ENCODE results near the gene ASH1L. TPM values are rescaled to one million over a fixed set of nuclear protein-coding genes. Genes with fewer than 3 reads are reported as not detected.

Gene ASH1L
- total RNA-seq, 1 donor from 2014 or later, result 90.6 TPM

DNA sequence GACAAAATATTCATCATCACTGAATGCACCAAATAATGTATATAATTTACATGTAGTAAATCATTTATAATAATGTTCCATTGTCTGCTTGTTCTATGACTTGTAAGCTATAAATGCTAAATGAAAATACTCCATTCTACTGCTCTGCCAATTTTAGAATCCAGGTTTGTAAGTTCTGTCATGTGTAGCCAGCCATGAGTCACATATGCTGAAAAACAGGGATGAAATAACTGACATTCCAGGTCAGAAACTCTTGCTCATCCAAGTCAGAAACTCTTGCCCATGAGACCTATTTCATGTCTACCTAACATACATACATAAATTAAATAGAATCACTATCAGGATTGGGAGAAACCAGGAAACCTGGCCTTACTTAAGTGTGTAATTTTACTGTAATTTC lies 95.6 kb downstream of the ASH1L start:
- no peak for DNase-seq
- ChIA-PET POLR2A (interaction anchor here (0.6 to 1.3 kb wide), 4 partner anchors 33 to 873 kb away, joined by 3 to 9 read pairs (median 6); no protein-coding TSS in a partner anchor), CTCF (interaction anchor here (0.6 to 1.4 kb wide), 2 partner anchors 37 to 125 kb away, joined by 3 to 5 read pairs; no protein-coding TSS in a partner anchor)
- Mint-ChIP-seq H3K27me3 (no peaks in the 10 kb centered on the region), H3K9me3 (peaks cover 5% of the 10 kb centered on the region), H3K4me3 (no peak overlapping the region), H3K36me3 (ENCODE audit: low read depth) (peaks cover 26% of the 10 kb centered on the region), H3K27ac (peak overlapping the region; percentile 86), H3K4me1 (peaks cover 58% of the 10 kb centered on the region)
- intact Hi-C loops (cut with micrococcal nuclease), result loop anchor here (5.0 kb wide), 1 partner anchor 35 kb away; no protein-coding TSS in a partner anchor
- TF ChIP-seq, protein P1, sequence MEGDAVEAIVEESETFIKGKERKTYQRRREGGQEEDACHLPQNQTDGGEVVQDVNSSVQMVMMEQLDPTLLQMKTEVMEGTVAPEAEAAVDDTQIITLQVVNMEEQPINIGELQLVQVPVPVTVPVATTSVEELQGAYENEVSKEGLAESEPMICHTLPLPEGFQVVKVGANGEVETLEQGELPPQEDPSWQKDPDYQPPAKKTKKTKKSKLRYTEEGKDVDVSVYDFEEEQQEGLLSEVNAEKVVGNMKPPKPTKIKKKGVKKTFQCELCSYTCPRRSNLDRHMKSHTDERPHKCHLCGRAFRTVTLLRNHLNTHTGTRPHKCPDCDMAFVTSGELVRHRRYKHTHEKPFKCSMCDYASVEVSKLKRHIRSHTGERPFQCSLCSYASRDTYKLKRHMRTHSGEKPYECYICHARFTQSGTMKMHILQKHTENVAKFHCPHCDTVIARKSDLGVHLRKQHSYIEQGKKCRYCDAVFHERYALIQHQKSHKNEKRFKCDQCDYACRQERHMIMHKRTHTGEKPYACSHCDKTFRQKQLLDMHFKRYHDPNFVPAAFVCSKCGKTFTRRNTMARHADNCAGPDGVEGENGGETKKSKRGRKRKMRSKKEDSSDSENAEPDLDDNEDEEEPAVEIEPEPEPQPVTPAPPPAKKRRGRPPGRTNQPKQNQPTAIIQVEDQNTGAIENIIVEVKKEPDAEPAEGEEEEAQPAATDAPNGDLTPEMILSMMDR (IDR thresholded peaks at IDR 0.05), result no peak
- no peak for ATAC-seq (ENCODE audit: low read depth)

DNA sequence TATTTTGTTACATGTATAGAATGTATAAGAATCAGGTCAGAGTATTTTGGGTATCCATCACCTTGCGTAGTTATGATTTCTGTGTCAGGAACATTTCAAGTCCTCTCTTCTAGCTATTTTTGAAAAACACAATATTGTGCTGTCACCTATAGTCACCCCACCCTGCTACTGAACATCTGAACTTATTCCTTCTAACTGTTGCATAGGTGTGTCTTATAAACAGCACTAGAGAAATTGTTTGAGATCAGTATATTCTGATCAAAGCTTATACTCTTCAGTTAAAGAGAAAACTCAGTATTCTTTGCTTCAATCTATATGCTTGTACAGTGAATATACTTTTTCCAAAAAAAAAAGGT lies 96.0 kb downstream of the ASH1L start:
- Mint-ChIP-seq H3K27ac (peak overlapping the region; percentile 86), H3K4me3 (peak overlapping the region; percentile 62), H3K36me3 (ENCODE audit: low read depth) (peaks cover 25% of the 10 kb centered on the region), H3K4me1 (peaks cover 58% of the 10 kb centered on the region), H3K9me3 (peaks cover 4% of the 10 kb centered on the region), H3K27me3 (no peaks in the 10 kb centered on the region)
- peak; percentile 8 for ATAC-seq (ENCODE audit: low read depth)
- DNase-seq, result no peak
- POLR2A ChIA-PET, result interaction anchor here (0.6 to 1.3 kb wide), 3 partner anchors 34 to 874 kb away, joined by 3 to 6 read pairs (median 4); partner anchors contain the start of gene ASH1L
- CTCF ChIA-PET, result interaction anchor here (0.6 to 1.4 kb wide), 2 partner anchors 38 to 125 kb away, joined by 3 to 5 read pairs; no protein-coding TSS in a partner anchor
- intact Hi-C loops (cut with micrococcal nuclease), result loop anchor here (5.0 kb wide), 1 partner anchor 36 kb away; no protein-coding TSS in a partner anchor
- TF ChIP-seq, protein P1 (IDR thresholded peaks at IDR 0.05), result no peak

DNA sequence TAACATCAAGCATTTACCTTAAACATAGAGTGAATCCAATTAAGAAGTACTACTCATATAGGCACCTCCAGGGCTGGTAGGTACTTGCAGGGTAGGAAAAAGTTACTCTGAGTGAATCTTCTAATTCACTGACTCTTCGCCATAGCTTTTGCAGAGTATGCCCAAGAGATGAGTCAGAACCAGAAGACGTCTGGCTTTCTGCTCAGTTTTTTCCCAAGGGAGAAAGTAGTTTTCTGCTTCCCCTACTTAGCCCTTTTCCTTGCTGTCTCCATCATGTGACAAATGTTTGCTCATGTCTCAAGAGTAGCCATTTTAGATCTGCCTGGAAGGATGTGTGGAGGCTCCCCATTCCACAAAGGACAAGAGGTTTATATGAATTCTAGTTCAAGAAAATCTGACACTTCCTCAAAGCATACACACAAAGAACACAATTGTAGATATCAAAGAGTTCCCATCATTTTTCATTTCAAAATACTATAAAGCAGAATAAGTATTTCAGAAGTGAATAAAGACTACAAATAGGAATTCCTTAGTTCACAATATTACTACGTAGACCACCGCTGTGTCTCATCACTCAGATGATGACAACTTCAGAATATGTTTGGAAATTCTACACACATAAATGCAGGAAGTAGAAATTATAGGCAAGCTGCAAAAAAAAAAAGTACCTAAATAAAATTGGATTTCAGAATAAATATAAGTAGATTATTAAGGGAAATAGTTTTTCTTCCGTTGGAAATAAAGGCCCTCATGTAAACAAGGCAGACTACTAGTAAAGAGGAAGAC lies 98.5 kb downstream of the ASH1L start:
- DNase-seq (no peak), ATAC-seq (ENCODE audit: low read depth) (peak; percentile 69)
- Mint-ChIP-seq H3K4me3 (peak overlapping the region; percentile 0), H3K27me3 (no peaks in the 10 kb centered on the region), H3K9me3 (no peaks in the 10 kb centered on the region), H3K36me3 (ENCODE audit: low read depth) (peaks cover 30% of the 10 kb centered on the region), H3K4me1 (peaks cover 58% of the 10 kb centered on the region), H3K27ac (peak overlapping the region; percentile 57)
- intact Hi-C loops (cut with micrococcal nuclease), result loop anchor here (2.0 kb wide), 1 partner anchor 15 kb away; no protein-coding TSS in a partner anchor
- POLR2A ChIA-PET, result interaction anchor here (0.6 to 1.0 kb wide), 6 partner anchors 36 to 1288 kb away, joined by 3 to 8 read pairs (median 5); partner anchors contain the start of genes ASH1L and UBE2Q1
- CTCF ChIA-PET, result interaction anchor here (1.0 kb wide), 1 partner anchor 88 kb away, joined by 4 read pairs; no protein-coding TSS in a partner anchor
- TF ChIP-seq, protein P1 (IDR thresholded peaks at IDR 0.05), result no peak

DNA sequence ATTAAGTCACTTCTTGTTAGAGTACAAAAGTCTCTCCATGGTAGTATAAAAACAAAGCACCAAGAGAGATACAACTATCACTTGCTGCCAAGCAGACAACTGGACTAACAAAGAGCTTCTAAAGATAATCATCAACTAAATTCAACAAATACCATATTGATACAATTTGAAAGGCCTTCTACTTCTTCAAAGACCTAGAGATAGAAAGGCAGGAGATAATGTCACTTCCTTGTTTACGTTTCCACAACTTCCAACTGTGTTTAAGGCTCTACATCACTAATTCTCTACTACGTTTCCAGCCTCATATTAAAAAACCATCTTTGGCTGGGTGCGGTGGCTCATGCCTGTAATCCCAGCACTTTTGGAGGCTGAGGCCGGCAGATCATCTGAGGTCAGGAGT lies 104.5 kb downstream of the ASH1L start:
- Mint-ChIP-seq H3K27ac (no peak overlapping the region), H3K9me3 (no peaks in the 10 kb centered on the region), H3K27me3 (no peaks in the 10 kb centered on the region), H3K4me1 (peaks cover 8% of the 10 kb centered on the region), H3K36me3 (ENCODE audit: low read depth) (peaks cover 63% of the 10 kb centered on the region), H3K4me3 (no peak overlapping the region)
- DNase-seq (no peak), ATAC-seq (ENCODE audit: low read depth) (no peak)
- POLR2A ChIA-PET, result no interaction called here
- intact Hi-C loops (cut with micrococcal nuclease), result no loop called here
- CTCF ChIA-PET, result no interaction called here
- TF ChIP-seq, protein P1 (IDR thresholded peaks at IDR 0.05), result no peak

DNA sequence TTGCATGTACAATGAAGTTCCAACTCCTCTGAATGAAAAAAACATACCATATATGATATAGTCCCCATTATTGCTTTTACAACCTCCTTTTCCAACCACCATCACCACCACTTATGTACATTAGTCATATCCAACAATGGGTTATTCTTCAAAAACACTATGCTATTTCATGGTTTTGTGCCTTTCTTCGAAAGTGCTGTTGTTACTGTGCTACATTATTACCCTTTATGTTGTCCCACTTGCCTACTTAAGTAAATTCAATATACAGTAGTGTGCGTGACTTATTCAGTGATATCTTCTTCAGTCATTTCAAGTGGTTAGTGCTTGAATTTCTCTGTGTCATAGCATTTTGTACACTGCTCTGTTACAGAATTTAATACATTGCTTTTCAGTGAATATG lies 105.3 kb downstream of the ASH1L start:
- Mint-ChIP-seq H3K4me1 (peaks cover 2% of the 10 kb centered on the region), H3K9me3 (no peaks in the 10 kb centered on the region), H3K4me3 (no peak overlapping the region), H3K36me3 (ENCODE audit: low read depth) (peaks cover 63% of the 10 kb centered on the region), H3K27me3 (no peaks in the 10 kb centered on the region), H3K27ac (no peak overlapping the region)
- ATAC-seq (ENCODE audit: low read depth) (no peak), DNase-seq (no peak)
- intact Hi-C loops (cut with micrococcal nuclease), result no loop called here
- POLR2A ChIA-PET, result no interaction called here
- CTCF ChIA-PET, result no interaction called here
- TF ChIP-seq, protein P1 (IDR thresholded peaks at IDR 0.05), result no peak
